GM12878 (cell line): Measurements from ENCODE around the gene LRRC40. TPM values are rescaled to one million over a fixed set of nuclear protein-coding genes. Genes with fewer than 3 reads are reported as not detected.

Source experiments
- ATAC-seq: fragments of 200-7000 bp; cut with Tn5 transposase; 3 replicates; pipeline ENCODE4 v1.9.1; 2020; ENCODE audit warnings: mild to moderate bottlenecking, moderate library complexity
- BruUV-seq: library from RNA; stranded (reverse); fragments of 400-500 nt; replicated peaks from 2 replicates; lab custom pipeline; 2021; lab: Mats Ljungman, UMichigan
- CTCF ChIA-PET: fragments of 300-600 bp; sonication (Branson Sonifier 250); formaldehyde crosslinking; extraction: SDS; loops from one replicate; lab custom pipeline; 2021; ENCODE audit warnings: inconsistent platforms; lab: Yijun Ruan, JAX
- POLR2A ChIA-PET: fragments of 350-600 bp; formaldehyde crosslinking; extraction: SDS; loops from one replicate; lab custom pipeline; 2021; ENCODE audit warnings: inconsistent platforms; lab: Charles Lee
- RAD21 ChIA-PET: fragments of 300-600 bp; sonication (Branson Sonifier 250); formaldehyde crosslinking; loops from one replicate; lab custom pipeline; 2023; ENCODE audit warnings: antibody characterized with exemption; ENCODE audit not compliant: unreplicated experiment; lab: Charles Lee
- SMC1A ChIA-PET: fragments of 300-600 bp; sonication (Branson Sonifier 250); formaldehyde crosslinking; loops from one replicate; lab custom pipeline; 2023; ENCODE audit not compliant: unreplicated experiment, uncharacterized antibody; lab: Charles Lee
- DNase-seq: peaks from one replicate; pipeline ENCODE4 v3.0.0-alpha.2; 2011; ENCODE audit warnings: low read depth, low spot score
- FAIRE-seq: peaks from 3 replicates; lab custom pipeline; 2011; peaks lifted over from hg19 to GRCh38; lab: Jason Lieb, UNC
- H2AFZ ChIP-seq: 2 replicates; pipeline ENCODE4 v1.6.0; 2011; ENCODE audit warnings: low read depth, low read length, control low read depth; ENCODE audit not compliant: control insufficient read depth
- H3K27ac ChIP-seq: 2 replicates; pipeline ENCODE4 v1.5.1; 2011; ENCODE audit warnings: control low read depth; ENCODE audit not compliant: control insufficient read depth, insufficient read depth
- H3K27me3 ChIP-seq, 2 experiments: replicated peaks in 1 of 2; 2 replicates each; pipeline versions ENCODE4 v1.6.0 to v1.6.1; 2011; ENCODE audit warnings: low read length in 1 of 2; ENCODE audit not compliant: control insufficient read depth in 2 of 2, insufficient read depth in 2 of 2
- H3K36me3 ChIP-seq, 2 experiments: 2 replicates each; pipeline ENCODE4 v1.5.1; 2011; ENCODE audit warnings: low read length in 1 of 2; ENCODE audit not compliant: control insufficient read depth in 2 of 2, insufficient read depth in 2 of 2
- H3K4me1 ChIP-seq: 2 replicates; pipeline ENCODE4 v1.6.1; 2011; ENCODE audit warnings: mild to moderate bottlenecking, low read length, moderate library complexity, mixed read lengths; ENCODE audit not compliant: control insufficient read depth, insufficient read depth
- H3K4me2 ChIP-seq: 2 replicates; pipeline ENCODE4 v1.6.0; 2011; ENCODE audit warnings: control low read depth; ENCODE audit not compliant: control insufficient read depth, insufficient read depth
- H3K4me3 ChIP-seq: fragments of 200-600 bp; sonication (generic); 2 replicates; pipeline ENCODE4 v1.5.1; 2016
- H3K79me2 ChIP-seq: 2 replicates; pipeline ENCODE4 v1.6.0; 2011; ENCODE audit warnings: low read length; ENCODE audit not compliant: control insufficient read depth, insufficient read depth
- H3K9ac ChIP-seq: 2 replicates; pipeline ENCODE4 v1.8.0; 2011; ENCODE audit warnings: low read length, control low read depth, mixed read lengths; ENCODE audit not compliant: control insufficient read depth, insufficient read depth
- H3K9me3 ChIP-seq: replicated peaks from 3 replicates; pipeline ENCODE4 v1.5.1; 2011; ENCODE audit warnings: mild to moderate bottlenecking, low read length; ENCODE audit not compliant: control insufficient read depth, insufficient read depth
- H4K20me1 ChIP-seq: 2 replicates; pipeline ENCODE4 v1.6.0; 2011; ENCODE audit not compliant: control insufficient read depth, insufficient read depth
- ATF7 ChIP-seq: fragments of 450-650 bp; IDR thresholded peaks from 2 replicates; pipeline ENCODE4 v1.6.1; 2016; ENCODE audit warnings: low read depth, mild to moderate bottlenecking
- IKZF2 ChIP-seq, 2 experiments: fragments of 450-650 bp; IDR thresholded peaks; 2 replicates each; pipeline ENCODE4 v1.6.1; 2017; ENCODE audit warnings: mild to moderate bottlenecking in 2 of 2, moderate library complexity in 2 of 2
- MTA2 ChIP-seq: fragments of 450-650 bp; IDR thresholded peaks from 2 replicates; pipeline ENCODE4 v1.6.1; 2016; ENCODE audit warnings: low read depth, mild to moderate bottlenecking, moderate library complexity
- MXI1 ChIP-seq: fragments of 150-350 bp; IDR thresholded peaks from 2 replicates; pipeline ENCODE4 v1.6.1; 2011; ENCODE audit warnings: low read depth, mild to moderate bottlenecking, inconsistent platforms, low read length, improper control_type of control experiment
- WGBS: methylation state at CpG from one replicate; pipeline ENCODE4 v1.1.6; 2016; ENCODE audit warnings: low lambda C conversion rate; ENCODE audit not compliant: insufficient replicate concordance, insufficient coverage; ENCODE audit errors: missing lambda C conversion rate; 5-methylcytosine and 5-hydroxymethylcytosine counted together
- in situ Hi-C: fragments of 300-500 bp; cut with MboI; formaldehyde crosslinking; loops from 9 replicates; pipeline ENCODE4 v1.14.3; 2018; ENCODE audit warnings: mixed read lengths
- intact Hi-C: fragments of 100-400 bp; cut with micrococcal nuclease; formaldehyde crosslinking; loops from one replicate; pipeline ENCODE4 v1.14.2; 2022; ENCODE audit not compliant: unreplicated experiment
- polyA plus RNA-seq, 11 experiments: library from polyadenylated mRNA; depleted of rRNA in 4 of 11; unstranded in 6 of 11; stranded (reverse) in 5 of 11; fragments of >200 nt; fragmentation: Nextera tagmentation in 4 of 11; fragmentation: Illumina TruSeq in 1 of 11; extraction: Ambion mirVana in 4 of 11; extraction: Trizol in 1 of 11; gene quantifications; 1 replicate in 1 of 11; 2 replicates in 10 of 11; pipeline versions ENCODE4 v1.2.1 to v1.2.3, GENCODE V29; 2011 to 2016; ENCODE audit warnings: inconsistent platforms in 2 of 11, missing spikeins in 2 of 11, low read depth in 1 of 11
- total RNA-seq, 4 experiments: library from RNA; depleted of rRNA in 3 of 4; stranded (reverse); fragments of >200 nt in 3 of 4; fragmentation: Illumina TruSeq in 1 of 4; extraction: Trizol in 1 of 4; gene quantifications; 2 replicates each; pipeline versions ENCODE4 v1.2.1 to v1.2.3, GENCODE V29; 2013 to 2021
- TF ChIP-seq, protein P1 (sequence below): fragments of 450-650 bp; IDR thresholded peaks from 2 replicates; pipeline ENCODE4 v1.6.1; 2016; ENCODE audit warnings: mild to moderate bottlenecking
- TF ChIP-seq, protein P2 (sequence below): fragments of 450-650 bp; IDR thresholded peaks from 2 replicates; pipeline ENCODE4 v1.6.1; 2014; ENCODE audit warnings: mild to moderate bottlenecking
- TF ChIP-seq, protein P3 (sequence below): fragments of 450-650 bp; IDR thresholded peaks from 2 replicates; pipeline ENCODE4 v1.6.1; 2017; ENCODE audit warnings: low read depth, mild to moderate bottlenecking, moderate library complexity

Gene LRRC40
- total and polyA plus RNA-seq, 10 of the 15 experiments (the other 5 are each of a cell fraction or from before 2014, with no cell fraction given), result 19.5 to 44.3 (median 30.9) TPM

DNA sequence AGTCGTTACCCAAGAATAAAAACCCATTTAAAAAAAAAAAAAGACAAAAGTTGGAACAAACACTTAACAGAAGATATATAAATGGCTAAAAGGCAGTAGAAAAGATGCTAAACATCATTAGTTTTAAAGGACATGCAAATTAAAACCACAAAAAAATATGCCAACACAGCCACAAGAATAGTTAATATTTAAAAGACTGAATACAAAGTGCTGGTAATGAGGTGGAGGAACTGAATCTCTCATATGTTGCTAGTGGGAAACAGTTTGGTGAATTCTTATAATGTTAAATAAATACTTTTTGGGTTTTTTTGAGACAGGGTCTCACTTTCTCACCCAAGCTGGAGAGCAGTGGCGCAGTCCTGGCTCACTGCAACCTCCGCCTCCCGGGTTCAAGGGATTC, 10.0 kb downstream of the LRRC40 start:
- RAD21 ChIA-PET, result interaction anchor here (1.1 kb wide), 1 partner anchor 13 kb away, joined by 3 read pairs; no protein-coding TSS in a partner anchor
- peaks cover 44% of the 10 kb centered on the region for H3K79me2 ChIP-seq
- WGBS, result 99% methylated on average over 4 of the region's 4 CpGs

More for the DNA sequence above, 10.0 kb downstream of the LRRC40 start:
- Histone ChIP-seq H4K20me1 (no peaks in the 10 kb centered on the region), H3K27me3 (no peaks in the 10 kb centered on the region), H2AFZ (no peak overlapping the region), H3K9ac (no peak overlapping the region), H3K4me3 (no peak overlapping the region), H3K4me2 (no peak overlapping the region), H3K9me3 (no peaks in the 10 kb centered on the region; the same call in 2 of the 3 replicates), H3K4me1 (no peaks in the 10 kb centered on the region), H3K27ac (no peak overlapping the region), H3K36me3 (no peaks in the 10 kb centered on the region)
- ChIA-PET POLR2A (interaction anchor here (0.6 to 1.6 kb wide), 2 partner anchors 12 to 17 kb away, joined by 3 to 5 read pairs; no protein-coding TSS in a partner anchor), CTCF (interaction anchor here (1.0 to 2.0 kb wide), 4 partner anchors 11 to 48 kb away, joined by 3 to 5 read pairs (median 4); no protein-coding TSS in a partner anchor), SMC1A (interaction anchor here (1.1 to 1.2 kb wide), 2 partner anchors 8 to 9 kb away, joined by 3 read pairs; no protein-coding TSS in a partner anchor)
- FAIRE-seq (no peak), DNase-seq (no peak), ATAC-seq (peak; percentile 78)
- TF ChIP-seq, protein P1, sequence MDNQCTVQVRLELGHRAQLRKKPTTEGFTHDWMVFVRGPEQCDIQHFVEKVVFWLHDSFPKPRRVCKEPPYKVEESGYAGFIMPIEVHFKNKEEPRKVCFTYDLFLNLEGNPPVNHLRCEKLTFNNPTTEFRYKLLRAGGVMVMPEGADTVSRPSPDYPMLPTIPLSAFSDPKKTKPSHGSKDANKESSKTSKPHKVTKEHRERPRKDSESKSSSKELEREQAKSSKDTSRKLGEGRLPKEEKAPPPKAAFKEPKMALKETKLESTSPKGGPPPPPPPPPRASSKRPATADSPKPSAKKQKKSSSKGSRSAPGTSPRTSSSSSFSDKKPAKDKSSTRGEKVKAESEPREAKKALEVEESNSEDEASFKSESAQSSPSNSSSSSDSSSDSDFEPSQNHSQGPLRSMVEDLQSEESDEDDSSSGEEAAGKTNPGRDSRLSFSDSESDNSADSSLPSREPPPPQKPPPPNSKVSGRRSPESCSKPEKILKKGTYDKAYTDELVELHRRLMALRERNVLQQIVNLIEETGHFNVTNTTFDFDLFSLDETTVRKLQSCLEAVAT, result 0 out of 2 replicates have a peak, but pooled peaks have one; percentile 16
- TF ChIP-seq, protein P2, sequence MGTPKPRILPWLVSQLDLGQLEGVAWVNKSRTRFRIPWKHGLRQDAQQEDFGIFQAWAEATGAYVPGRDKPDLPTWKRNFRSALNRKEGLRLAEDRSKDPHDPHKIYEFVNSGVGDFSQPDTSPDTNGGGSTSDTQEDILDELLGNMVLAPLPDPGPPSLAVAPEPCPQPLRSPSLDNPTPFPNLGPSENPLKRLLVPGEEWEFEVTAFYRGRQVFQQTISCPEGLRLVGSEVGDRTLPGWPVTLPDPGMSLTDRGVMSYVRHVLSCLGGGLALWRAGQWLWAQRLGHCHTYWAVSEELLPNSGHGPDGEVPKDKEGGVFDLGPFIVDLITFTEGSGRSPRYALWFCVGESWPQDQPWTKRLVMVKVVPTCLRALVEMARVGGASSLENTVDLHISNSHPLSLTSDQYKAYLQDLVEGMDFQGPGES, result no peak
- TF ChIP-seq IKZF2 (IDR thresholded peaks at IDR 0.05) (no peak), MTA2 (peak; percentile 64; the same call in 1 of the 2 replicates), ATF7 (0 out of 2 replicates have a peak, but pooled peaks have one; percentile 33), MXI1 (no peak)
- TF ChIP-seq, protein P3, sequence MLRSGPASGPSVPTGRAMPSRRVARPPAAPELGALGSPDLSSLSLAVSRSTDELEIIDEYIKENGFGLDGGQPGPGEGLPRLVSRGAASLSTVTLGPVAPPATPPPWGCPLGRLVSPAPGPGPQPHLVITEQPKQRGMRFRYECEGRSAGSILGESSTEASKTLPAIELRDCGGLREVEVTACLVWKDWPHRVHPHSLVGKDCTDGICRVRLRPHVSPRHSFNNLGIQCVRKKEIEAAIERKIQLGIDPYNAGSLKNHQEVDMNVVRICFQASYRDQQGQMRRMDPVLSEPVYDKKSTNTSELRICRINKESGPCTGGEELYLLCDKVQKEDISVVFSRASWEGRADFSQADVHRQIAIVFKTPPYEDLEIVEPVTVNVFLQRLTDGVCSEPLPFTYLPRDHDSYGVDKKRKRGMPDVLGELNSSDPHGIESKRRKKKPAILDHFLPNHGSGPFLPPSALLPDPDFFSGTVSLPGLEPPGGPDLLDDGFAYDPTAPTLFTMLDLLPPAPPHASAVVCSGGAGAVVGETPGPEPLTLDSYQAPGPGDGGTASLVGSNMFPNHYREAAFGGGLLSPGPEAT, result peak; percentile 26; the same call in 1 of the 2 replicates
- in situ Hi-C loops (no loop called here), intact Hi-C loops (no loop called here)
- BruUV-seq, result no TSS peak
